ENCODE results near the gene SFT2D1.

Gene SFT2D1

GRCh38 chr6:166277892-166278578, 64.3 kb downstream of the SFT2D1 start:
- Histone ChIP-seq H4K91ac (ENCODE audit: low read depth, low read length) (no peak overlapping the region), H3K27ac (ENCODE audit: low read depth, low read length) (no peak overlapping the region), H3K79me1 (ENCODE audit: low read length) (no peaks in the 10 kb centered on the region), H3K18ac (ENCODE audit: low read length) (no peak overlapping the region), H3K9me3 (ENCODE audit: insufficient read depth, low read depth, low read length) (no peaks in the 10 kb centered on the region), H3K9ac (ENCODE audit: low read length) (no peak overlapping the region), H4K12ac (ENCODE audit: low read depth, low read length) (no peak overlapping the region), H3K27me3 (ENCODE audit: insufficient read depth, low read length) (no peaks in the 10 kb centered on the region), H3K4me3 (ENCODE audit: low read depth, low read length) (no peak overlapping the region), H3K23ac (ENCODE audit: low read length) (no peak overlapping the region), H3K4ac (ENCODE audit: low read depth, low read length) (no peak overlapping the region), H2BK12ac (ENCODE audit: low read length) (no peak overlapping the region), H2AFZ (ENCODE audit: insufficient read depth, low read length, poor library complexity) (no peak overlapping the region), H3K4me2 (ENCODE audit: low read length) (no peak overlapping the region), H3K4me1 (ENCODE audit: control insufficient read depth in 1 of 2, insufficient read depth in 2 of 2, low read length in 2 of 2) (no peaks in the 10 kb centered on the region), H2BK120ac (ENCODE audit: insufficient read depth, low read length, poor library complexity) (no peak overlapping the region), H2BK5ac (ENCODE audit: low read depth, low read length, poor library complexity) (no peak overlapping the region), H3K79me2 (ENCODE audit: control insufficient read depth, insufficient read depth, low read length, poor library complexity) (no peaks in the 10 kb centered on the region), H3K14ac (ENCODE audit: low read length) (no peak overlapping the region), H3K36me3 (ENCODE audit: control insufficient read depth in 1 of 2, insufficient read depth in 2 of 2, low read length in 2 of 2) (no peaks in the 10 kb centered on the region), H2AK5ac (ENCODE audit: low read length) (no peak overlapping the region), H4K8ac (ENCODE audit: low read depth, low read length) (no peak overlapping the region)
- WGBS (ENCODE audit: extremely low coverage, insufficient coverage, insufficient read length): no CpG with 5 or more reads among the region's 11 CpGs
- DNase-seq: no peak

GRCh38 chr6:166277018-166277417, 65.3 kb downstream of the SFT2D1 start:
- Histone ChIP-seq H3K79me2 (ENCODE audit: control insufficient read depth, insufficient read depth, low read length, poor library complexity) (no peaks in the 10 kb centered on the region), H3K36me3 (ENCODE audit: control insufficient read depth in 1 of 2, insufficient read depth in 2 of 2, low read length in 2 of 2) (no peaks in the 10 kb centered on the region), H2BK5ac (ENCODE audit: low read depth, low read length, poor library complexity) (no peak overlapping the region), H4K91ac (ENCODE audit: low read depth, low read length) (no peak overlapping the region), H3K4ac (ENCODE audit: low read depth, low read length) (no peak overlapping the region), H3K4me3 (ENCODE audit: low read depth, low read length) (no peak overlapping the region), H2BK120ac (ENCODE audit: insufficient read depth, low read length, poor library complexity) (no peak overlapping the region), H3K4me1 (ENCODE audit: control insufficient read depth in 1 of 2, insufficient read depth in 2 of 2, low read length in 2 of 2) (no peaks in the 10 kb centered on the region), H3K18ac (ENCODE audit: low read length) (no peak overlapping the region), H3K9me3 (ENCODE audit: insufficient read depth, low read depth, low read length) (no peaks in the 10 kb centered on the region), H2AFZ (ENCODE audit: insufficient read depth, low read length, poor library complexity) (no peak overlapping the region), H4K8ac (ENCODE audit: low read depth, low read length) (no peak overlapping the region), H3K23ac (ENCODE audit: low read length) (no peak overlapping the region), H3K79me1 (ENCODE audit: low read length) (no peaks in the 10 kb centered on the region), H3K27me3 (ENCODE audit: insufficient read depth, low read length) (no peaks in the 10 kb centered on the region), H2BK12ac (ENCODE audit: low read length) (no peak overlapping the region), H4K12ac (ENCODE audit: low read depth, low read length) (no peak overlapping the region), H3K14ac (ENCODE audit: low read length) (no peak overlapping the region), H2AK5ac (ENCODE audit: low read length) (no peak overlapping the region), H3K27ac (ENCODE audit: low read depth, low read length) (no peak overlapping the region), H3K4me2 (ENCODE audit: low read length) (no peak overlapping the region), H3K9ac (ENCODE audit: low read length) (no peak overlapping the region)
- no CpG with 5 or more reads among the region's 11 CpGs for WGBS (ENCODE audit: extremely low coverage, insufficient coverage, insufficient read length)
- DNase-seq: no peak

GRCh38 chr6:166275714-166276166, 66.6 kb downstream of the SFT2D1 start:
- no peak overlapping the region for H4K91ac ChIP-seq (ENCODE audit: low read depth, low read length)
- H3K18ac ChIP-seq (ENCODE audit: low read length): no peak overlapping the region
- H3K9me3 ChIP-seq (ENCODE audit: insufficient read depth, low read depth, low read length): no peaks in the 10 kb centered on the region
- H3K4me1 ChIP-seq (ENCODE audit: control insufficient read depth in 1 of 2, insufficient read depth in 2 of 2, low read length in 2 of 2): no peaks in the 10 kb centered on the region
- no peak overlapping the region for H3K9ac ChIP-seq (ENCODE audit: low read length)
- H2AFZ ChIP-seq (ENCODE audit: insufficient read depth, low read length, poor library complexity): no peak overlapping the region
- no peaks in the 10 kb centered on the region for H3K36me3 ChIP-seq (ENCODE audit: control insufficient read depth in 1 of 2, insufficient read depth in 2 of 2, low read length in 2 of 2)
- H3K27me3 ChIP-seq (ENCODE audit: insufficient read depth, low read length): no peaks in the 10 kb centered on the region
- no peak overlapping the region for H3K27ac ChIP-seq (ENCODE audit: low read depth, low read length)
- WGBS (ENCODE audit: extremely low coverage, insufficient coverage, insufficient read length): no CpG with 5 or more reads among the region's 21 CpGs
- no peaks in the 10 kb centered on the region for H3K79me2 ChIP-seq (ENCODE audit: control insufficient read depth, insufficient read depth, low read length, poor library complexity)
- no peak overlapping the region for H3K23ac ChIP-seq (ENCODE audit: low read length)
- H3K4ac ChIP-seq (ENCODE audit: low read depth, low read length): no peak overlapping the region
- no peak overlapping the region for H3K4me3 ChIP-seq (ENCODE audit: low read depth, low read length)
- no peak overlapping the region for H3K14ac ChIP-seq (ENCODE audit: low read length)
- H2BK120ac ChIP-seq (ENCODE audit: insufficient read depth, low read length, poor library complexity): no peak overlapping the region
- no peak overlapping the region for H2AK5ac ChIP-seq (ENCODE audit: low read length)
- peak; percentile 37 to 74 for DNase-seq
- H4K12ac ChIP-seq (ENCODE audit: low read depth, low read length): no peak overlapping the region
- H3K79me1 ChIP-seq (ENCODE audit: low read length): no peaks in the 10 kb centered on the region
- H4K8ac ChIP-seq (ENCODE audit: low read depth, low read length): no peak overlapping the region
- H2BK12ac ChIP-seq (ENCODE audit: low read length): no peak overlapping the region
- H3K4me2 ChIP-seq (ENCODE audit: low read length): no peak overlapping the region
- H2BK5ac ChIP-seq (ENCODE audit: low read depth, low read length, poor library complexity): no peak overlapping the region

- H3K4ac ChIP-seq (ENCODE audit: low read depth, low read length): no peak overlapping the region
- no peaks in the 10 kb centered on the region for H3K36me3 ChIP-seq (ENCODE audit: control insufficient read depth in 1 of 2, insufficient read depth in 2 of 2, low read length in 2 of 2)
- no peak overlapping the region for H4K8ac ChIP-seq (ENCODE audit: low read depth, low read length)
- H3K27ac ChIP-seq (ENCODE audit: low read depth, low read length): no peak overlapping the region
- H2BK12ac ChIP-seq (ENCODE audit: low read length): no peak overlapping the region
- H3K18ac ChIP-seq (ENCODE audit: low read length): no peak overlapping the region
- WGBS (ENCODE audit: extremely low coverage, insufficient coverage, insufficient read length): no CpG with 5 or more reads among the region's 13 CpGs
- no peak overlapping the region for H2BK5ac ChIP-seq (ENCODE audit: low read depth, low read length, poor library complexity)
- no peak overlapping the region for H3K14ac ChIP-seq (ENCODE audit: low read length)
- no peak overlapping the region for H3K9ac ChIP-seq (ENCODE audit: low read length)
- no peak overlapping the region for H3K4me2 ChIP-seq (ENCODE audit: low read length)
- H3K79me1 ChIP-seq (ENCODE audit: low read length): no peaks in the 10 kb centered on the region
- no peak overlapping the region for H2BK120ac ChIP-seq (ENCODE audit: insufficient read depth, low read length, poor library complexity)
- H3K9me3 ChIP-seq (ENCODE audit: insufficient read depth, low read depth, low read length): no peaks in the 10 kb centered on the region
- no peak overlapping the region for H3K4me3 ChIP-seq (ENCODE audit: low read depth, low read length)
- H3K23ac ChIP-seq (ENCODE audit: low read length): no peak overlapping the region
- no peak overlapping the region for H2AFZ ChIP-seq (ENCODE audit: insufficient read depth, low read length, poor library complexity)
- H4K12ac ChIP-seq (ENCODE audit: low read depth, low read length): no peak overlapping the region
- no peak for DNase-seq
- H3K27me3 ChIP-seq (ENCODE audit: insufficient read depth, low read length): no peaks in the 10 kb centered on the region
- no peaks in the 10 kb centered on the region for H3K79me2 ChIP-seq (ENCODE audit: control insufficient read depth, insufficient read depth, low read length, poor library complexity)
- no peaks in the 10 kb centered on the region for H3K4me1 ChIP-seq (ENCODE audit: control insufficient read depth in 1 of 2, insufficient read depth in 2 of 2, low read length in 2 of 2)
- H2AK5ac ChIP-seq (ENCODE audit: low read length): no peak overlapping the region
- H4K91ac ChIP-seq (ENCODE audit: low read depth, low read length): no peak overlapping the region
Observed at GRCh38 chr6:166274739-166275370, 67.5 kb downstream of the SFT2D1 start.
